ENCODE data around the gene UGT1A5.
"Not testable (repeated sequence)": the region's sequence is repeated elsewhere in the genome, so short reads cannot be mapped to it uniquely, and the experiment has no call there.

GRCh38 chr2:233750689-233751088, 38.0 kb downstream of the UGT1A5 start:
- not testable (repeated sequence) for TF ChIP-seq POLR2AphosphoS5 (IDR thresholded peaks at IDR 0.05); EZH2 (IDR thresholded peaks at IDR 0.05; ENCODE audit: borderline replicate concordance, insufficient read depth, low read length, poor library complexity, severe bottlenecking); RAD21 (conservative IDR thresholded peaks at IDR 0.05); EP300 (conservative IDR thresholded peaks at IDR 0.05; ENCODE audit: poor library complexity, severe bottlenecking); MXI1 (conservative IDR thresholded peaks at IDR 0.05; ENCODE audit: poor library complexity, severe bottlenecking)
- TF ChIP-seq, protein P1, sequence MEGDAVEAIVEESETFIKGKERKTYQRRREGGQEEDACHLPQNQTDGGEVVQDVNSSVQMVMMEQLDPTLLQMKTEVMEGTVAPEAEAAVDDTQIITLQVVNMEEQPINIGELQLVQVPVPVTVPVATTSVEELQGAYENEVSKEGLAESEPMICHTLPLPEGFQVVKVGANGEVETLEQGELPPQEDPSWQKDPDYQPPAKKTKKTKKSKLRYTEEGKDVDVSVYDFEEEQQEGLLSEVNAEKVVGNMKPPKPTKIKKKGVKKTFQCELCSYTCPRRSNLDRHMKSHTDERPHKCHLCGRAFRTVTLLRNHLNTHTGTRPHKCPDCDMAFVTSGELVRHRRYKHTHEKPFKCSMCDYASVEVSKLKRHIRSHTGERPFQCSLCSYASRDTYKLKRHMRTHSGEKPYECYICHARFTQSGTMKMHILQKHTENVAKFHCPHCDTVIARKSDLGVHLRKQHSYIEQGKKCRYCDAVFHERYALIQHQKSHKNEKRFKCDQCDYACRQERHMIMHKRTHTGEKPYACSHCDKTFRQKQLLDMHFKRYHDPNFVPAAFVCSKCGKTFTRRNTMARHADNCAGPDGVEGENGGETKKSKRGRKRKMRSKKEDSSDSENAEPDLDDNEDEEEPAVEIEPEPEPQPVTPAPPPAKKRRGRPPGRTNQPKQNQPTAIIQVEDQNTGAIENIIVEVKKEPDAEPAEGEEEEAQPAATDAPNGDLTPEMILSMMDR (IDR thresholded peaks at IDR 0.05; ENCODE audit: poor library complexity, severe bottlenecking) = not testable (repeated sequence)
- TF ChIP-seq, protein P2, sequence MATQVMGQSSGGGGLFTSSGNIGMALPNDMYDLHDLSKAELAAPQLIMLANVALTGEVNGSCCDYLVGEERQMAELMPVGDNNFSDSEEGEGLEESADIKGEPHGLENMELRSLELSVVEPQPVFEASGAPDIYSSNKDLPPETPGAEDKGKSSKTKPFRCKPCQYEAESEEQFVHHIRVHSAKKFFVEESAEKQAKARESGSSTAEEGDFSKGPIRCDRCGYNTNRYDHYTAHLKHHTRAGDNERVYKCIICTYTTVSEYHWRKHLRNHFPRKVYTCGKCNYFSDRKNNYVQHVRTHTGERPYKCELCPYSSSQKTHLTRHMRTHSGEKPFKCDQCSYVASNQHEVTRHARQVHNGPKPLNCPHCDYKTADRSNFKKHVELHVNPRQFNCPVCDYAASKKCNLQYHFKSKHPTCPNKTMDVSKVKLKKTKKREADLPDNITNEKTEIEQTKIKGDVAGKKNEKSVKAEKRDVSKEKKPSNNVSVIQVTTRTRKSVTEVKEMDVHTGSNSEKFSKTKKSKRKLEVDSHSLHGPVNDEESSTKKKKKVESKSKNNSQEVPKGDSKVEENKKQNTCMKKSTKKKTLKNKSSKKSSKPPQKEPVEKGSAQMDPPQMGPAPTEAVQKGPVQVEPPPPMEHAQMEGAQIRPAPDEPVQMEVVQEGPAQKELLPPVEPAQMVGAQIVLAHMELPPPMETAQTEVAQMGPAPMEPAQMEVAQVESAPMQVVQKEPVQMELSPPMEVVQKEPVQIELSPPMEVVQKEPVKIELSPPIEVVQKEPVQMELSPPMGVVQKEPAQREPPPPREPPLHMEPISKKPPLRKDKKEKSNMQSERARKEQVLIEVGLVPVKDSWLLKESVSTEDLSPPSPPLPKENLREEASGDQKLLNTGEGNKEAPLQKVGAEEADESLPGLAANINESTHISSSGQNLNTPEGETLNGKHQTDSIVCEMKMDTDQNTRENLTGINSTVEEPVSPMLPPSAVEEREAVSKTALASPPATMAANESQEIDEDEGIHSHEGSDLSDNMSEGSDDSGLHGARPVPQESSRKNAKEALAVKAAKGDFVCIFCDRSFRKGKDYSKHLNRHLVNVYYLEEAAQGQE (IDR thresholded peaks at IDR 0.05; ENCODE audit: borderline replicate concordance) = not testable (repeated sequence)

All from neural cell (in vitro differentiated cells).